Hematopoietic multipotent progenitor cell (in vitro differentiated cells): ENCODE results near the gene SLIT3. TPM values are rescaled to one million over a fixed set of nuclear protein-coding genes. Genes with fewer than 3 reads are reported as not detected.

Source experiments
- DNase-seq, 3 donors: peaks; one replicate each; pipeline ENCODE4 v3.0.0-alpha.2; 2011 to 2015; ENCODE audit warnings: low read depth in 2 of 3, low spot score in 2 of 3
- total RNA-seq: library from RNA; depleted of rRNA; stranded (reverse); fragments of >200 nt; gene quantifications from one replicate; pipeline ENCODE4 v1.2.3, GENCODE V29; 2012

SLIT3 gene
- total RNA-seq, 1 donor: under 0.01 TPM

DNA sequence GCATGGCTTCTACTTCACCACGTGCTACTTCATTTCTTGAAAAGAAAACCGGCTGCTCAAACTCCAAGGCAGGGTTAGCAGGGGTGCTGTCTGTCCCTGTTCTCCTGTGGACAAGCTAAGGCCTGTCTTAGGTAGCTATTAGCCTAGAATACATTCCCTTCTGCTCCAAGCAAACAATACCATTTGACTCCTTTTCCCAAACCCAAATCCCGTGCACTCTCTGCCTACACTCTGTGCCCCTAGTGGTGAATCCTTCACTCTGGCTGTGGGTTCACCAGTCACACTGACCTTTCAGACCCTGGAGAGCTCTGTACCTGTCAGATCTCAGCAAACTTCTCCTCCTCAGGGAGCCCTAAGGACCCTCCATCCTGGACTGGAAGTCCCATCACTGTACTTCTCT, 211.6 kb downstream of the SLIT3 start:
- DNase-seq: no peak

DNA sequence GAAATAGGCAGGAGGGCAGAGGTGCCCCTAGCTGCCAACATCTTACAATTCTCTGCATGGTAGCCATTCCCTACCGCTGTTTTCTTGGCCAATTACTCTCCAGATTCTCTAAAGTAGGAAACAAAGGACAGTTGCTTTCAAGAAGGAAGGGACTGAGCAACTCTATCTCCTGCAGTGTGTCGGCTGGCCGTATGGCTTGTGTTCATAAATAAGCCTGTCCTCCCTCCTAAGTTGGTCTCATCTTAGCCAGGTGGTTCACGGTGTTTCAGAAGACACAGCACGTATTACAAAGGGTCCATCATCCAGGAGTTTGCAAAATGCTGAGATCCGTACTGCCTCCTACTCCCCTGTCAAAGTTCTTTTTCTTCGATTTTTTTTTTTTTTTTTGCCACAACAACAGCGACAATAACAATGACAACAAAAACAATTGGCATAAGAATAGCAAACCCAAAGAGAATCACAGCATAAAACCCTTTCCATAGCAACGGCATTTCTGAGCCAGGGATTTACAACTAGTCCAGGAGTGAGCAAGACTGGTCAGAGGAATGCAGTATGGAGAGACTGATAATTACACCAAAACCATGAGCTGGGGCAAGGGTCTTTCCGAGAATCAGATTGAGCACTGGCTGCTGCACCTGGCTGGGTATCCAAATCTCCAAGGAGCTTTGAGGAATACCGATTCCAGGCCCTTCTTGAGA, 212.8 kb downstream of the SLIT3 start:
- no peak for DNase-seq

- DNase-seq: no peak
Measured at GRCh38 chr5:169085636-169086035, 215.3 kb downstream of the SLIT3 start.

DNA sequence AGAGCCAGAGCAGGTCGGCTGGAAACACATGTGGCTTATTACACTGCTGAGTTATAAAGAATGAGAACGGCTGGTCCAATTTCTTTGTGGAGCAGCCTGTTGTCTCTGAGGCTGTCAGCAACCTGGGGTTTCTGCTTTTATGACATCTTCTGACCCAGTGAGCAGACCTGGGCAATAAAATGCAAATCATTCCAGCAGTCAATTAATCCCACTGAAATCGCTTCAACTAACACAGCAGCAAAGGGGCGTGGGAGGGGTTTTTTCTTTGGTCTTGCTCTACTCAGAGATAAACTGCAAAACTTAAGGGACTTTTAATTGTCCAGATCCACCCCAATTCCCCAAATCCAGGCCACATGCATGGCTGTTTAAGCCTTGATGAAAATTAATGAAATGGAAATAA, 215.7 kb downstream of the SLIT3 start:
- no peak for DNase-seq

GRCh38 chr5:169084775-169085174, 216.2 kb downstream of the SLIT3 start:
- no peak for DNase-seq

DNA sequence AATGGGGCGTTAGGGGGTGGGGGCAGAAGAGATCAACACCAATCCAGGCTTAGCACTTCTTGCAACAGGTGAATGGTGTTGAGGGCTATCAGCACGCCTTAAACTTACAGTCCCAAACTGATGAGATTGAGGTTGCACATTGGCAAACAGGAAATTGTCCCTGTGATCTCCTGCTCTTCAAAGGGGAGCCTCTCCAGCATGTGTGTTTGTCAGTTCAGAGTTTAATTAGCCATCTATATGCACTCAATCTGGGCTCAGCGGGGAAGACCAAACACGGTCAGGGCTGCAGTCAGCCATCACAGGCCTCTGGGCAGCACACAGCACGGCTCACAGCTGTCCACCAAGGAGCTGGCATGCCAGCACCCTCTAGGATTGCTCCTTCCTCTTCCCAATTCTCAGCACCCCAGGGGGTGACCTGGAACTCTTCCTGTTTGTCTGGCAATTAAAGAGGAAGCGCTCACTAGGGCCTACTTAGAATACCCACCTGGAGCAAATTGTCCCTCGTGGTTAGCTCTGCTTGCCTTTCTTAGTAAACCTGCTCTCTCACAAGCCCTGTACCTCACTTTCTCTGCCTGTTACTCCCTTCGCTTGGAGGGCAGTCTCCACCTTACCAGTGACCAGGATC, 217.4 kb downstream of the SLIT3 start:
- no peak for DNase-seq

DNA sequence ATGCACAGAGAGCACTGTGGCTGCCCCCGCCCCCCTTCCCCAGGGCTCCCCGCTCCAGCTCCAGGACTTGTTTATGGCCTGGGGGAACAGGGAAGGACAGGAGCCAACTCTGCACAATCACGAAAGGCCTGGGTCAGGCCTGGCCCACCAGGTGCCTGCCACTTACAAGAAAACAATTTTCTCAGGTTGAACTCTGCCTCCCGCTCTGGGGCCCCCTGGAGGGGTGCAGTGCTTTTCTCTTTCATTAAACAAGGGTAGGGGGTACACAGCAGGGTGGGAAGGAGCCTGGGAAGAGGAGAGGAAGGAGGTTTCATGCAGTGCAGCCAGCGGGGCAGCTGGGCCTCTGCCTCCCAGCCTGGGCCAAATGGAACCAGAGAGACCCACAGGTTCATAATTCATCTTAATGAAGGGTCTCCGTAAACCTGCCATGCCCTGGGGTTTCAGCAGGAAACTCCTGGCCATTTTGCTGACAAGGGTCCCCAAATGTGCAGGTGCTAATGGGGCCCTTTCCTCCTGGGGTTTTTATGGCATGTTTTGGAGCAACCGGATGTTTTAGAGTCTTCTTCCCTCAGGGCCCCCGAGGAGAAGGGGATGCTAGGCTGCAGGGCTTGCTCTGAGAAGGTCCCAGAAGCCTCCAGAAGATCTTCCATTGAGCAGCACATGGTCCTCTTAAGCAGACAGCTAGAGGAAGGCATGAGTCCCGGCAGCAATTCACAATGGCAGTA, 219.8 kb downstream of the SLIT3 start:
- no peak for DNase-seq

- DNase-seq: no peak
Measured at GRCh38 chr5:169080448-169080911, 220.5 kb downstream of the SLIT3 start.

DNA sequence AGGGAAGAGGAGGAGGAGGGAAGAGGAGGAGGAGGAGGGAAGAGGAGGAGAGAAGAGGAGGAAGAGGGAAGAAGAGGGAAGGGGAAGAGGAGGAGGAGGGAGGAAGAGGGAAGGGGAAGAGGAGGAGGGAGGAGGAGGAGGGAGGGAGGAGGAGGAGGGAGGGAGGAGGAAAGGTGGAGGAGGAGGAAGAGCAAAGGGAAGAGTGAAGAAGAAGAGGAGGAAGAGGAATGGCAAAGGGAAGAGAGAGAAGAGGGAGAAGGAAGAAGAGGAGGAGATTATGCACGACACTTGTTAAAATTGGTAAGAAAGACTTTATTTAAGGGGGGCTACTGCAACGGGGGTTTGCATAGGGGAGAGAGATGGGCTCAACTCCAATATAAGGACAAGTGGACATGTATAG, 221.2 kb downstream of the SLIT3 start:
- no peak for DNase-seq

- no peak for DNase-seq
Measured at GRCh38 chr5:169074839-169075238, 226.1 kb downstream of the SLIT3 start.

DNA sequence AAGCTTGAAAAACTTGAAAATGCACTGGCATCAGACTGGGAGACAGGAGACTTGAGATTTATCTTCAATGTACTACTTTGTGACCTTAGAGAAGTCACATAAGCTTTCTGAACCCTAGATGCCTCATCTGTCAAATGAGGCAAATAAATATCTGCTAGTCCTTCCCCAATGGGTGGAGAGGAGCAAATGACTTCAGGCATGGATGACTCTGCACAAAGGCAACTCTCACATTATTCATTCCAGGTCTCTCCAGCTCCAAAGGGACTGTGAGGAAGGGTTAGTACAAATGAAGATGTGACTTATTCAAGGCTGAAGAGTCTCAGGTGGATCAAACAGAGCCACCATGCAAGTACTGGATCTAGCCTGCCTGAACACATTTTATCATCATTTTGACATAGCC, 228.7 kb downstream of the SLIT3 start:
- no peak for DNase-seq

GRCh38 chr5:169070413-169070812, 230.5 kb downstream of the SLIT3 start:
- no peak for DNase-seq

DNA sequence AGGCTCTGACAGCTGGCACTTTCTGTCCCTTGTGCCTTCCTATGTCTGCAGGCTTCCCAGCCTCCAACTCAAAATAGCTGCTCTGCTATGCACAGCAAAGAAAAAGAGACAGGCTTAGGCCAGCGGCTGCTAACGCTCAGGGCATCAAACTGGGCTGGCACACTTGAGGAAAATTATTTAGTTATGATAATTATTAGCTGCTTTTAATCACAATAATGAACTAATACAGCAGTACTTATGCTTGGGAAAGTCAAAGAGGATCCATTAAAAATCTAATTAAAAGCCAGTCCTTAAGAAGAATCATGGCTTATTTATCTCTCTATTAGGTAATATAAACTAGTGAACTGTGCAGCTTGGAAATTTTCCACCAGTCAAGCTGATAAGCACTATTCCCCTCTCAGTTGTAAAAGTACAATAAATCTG, 233.2 kb downstream of the SLIT3 start:
- DNase-seq: no peak

DNA sequence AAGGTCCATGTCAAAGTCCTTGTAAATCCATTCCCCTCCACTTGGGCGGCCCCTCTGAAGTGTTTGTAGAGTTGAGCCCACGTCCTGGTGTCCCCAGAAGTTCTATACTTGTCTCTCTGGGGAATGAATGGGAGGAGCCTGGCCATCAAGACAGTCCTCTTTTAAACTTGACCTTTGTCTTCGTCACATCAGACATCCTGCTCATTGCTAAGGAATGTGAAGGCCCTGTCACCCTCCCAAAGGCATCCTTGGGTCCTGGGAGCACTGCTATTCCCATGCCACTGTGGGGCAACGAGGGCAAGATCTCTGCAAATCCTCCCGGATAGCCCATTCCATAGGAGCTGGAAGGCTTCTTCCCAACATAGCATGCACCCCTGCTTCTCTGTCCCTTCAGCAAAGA, 235.5 kb downstream of the SLIT3 start:
- no peak for DNase-seq

DNA sequence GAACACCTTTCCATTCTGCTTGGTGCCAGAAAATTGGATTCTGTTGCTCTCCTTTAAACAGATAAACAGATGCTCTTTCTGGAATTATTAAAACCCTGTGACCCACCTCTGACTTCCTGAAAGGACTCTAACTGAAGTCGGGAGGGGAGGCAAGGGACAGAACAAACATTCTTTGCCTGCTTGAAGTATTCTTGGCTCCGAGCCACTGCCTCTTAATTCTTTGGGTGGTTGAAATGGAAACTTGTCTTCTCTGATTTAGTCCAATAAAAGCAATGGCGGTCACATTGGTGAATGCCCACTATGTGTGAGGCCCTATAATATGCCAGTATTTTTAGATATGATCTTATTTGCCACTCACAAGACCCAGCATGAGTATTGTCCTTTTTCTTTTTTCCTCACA, 236.8 kb downstream of the SLIT3 start:
- no peak for DNase-seq

DNA sequence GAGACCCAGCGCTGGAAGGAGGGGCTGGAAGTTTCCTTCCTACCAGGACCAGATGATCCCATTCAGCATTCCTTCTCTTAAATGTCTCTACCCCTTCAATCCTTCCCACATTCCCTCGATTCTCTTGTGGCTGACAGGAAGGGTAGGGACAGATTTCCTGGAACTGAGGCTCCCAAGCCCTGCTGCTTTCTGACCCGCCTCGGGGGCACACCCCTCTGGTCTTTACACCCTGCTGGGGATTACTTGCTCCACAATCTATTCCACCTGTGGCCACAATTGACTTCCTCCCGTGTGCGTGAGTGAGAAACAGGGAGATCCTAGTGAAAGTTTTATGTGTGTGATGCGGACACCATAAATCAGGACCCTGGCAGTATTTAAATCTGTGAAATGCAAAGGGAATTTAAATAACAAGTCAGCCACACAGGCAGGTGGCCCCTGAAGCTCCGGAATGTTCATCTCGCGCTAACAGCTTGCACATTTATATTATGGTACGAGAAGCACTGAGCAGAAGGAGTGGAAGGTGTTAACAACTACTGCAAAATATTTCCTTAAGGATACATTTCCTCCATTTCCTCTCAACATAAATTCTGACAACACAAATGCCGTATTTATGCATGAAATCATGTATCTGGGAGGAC, 237.5 kb downstream of the SLIT3 start:
- DNase-seq: no peak

DNA sequence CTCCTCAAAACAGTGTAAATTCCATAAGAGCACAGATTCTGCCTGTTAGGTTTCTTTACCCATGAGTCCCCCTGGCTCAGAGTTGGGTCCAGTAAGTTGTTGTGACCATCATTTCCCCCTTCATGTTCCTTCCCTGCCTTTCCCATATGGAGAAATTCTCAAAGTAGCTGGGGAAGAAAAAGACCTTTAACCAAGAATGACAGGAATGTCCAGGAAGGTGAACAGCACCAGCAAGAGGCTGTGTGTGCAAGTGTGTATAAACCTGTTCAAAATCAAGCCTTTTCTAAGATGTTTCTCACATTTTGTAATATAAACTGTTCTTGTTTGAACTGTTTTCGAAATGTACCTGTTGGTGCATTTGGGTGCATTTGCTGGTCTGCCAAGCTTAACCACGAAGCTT, 238.2 kb downstream of the SLIT3 start:
- DNase-seq: no peak

DNA sequence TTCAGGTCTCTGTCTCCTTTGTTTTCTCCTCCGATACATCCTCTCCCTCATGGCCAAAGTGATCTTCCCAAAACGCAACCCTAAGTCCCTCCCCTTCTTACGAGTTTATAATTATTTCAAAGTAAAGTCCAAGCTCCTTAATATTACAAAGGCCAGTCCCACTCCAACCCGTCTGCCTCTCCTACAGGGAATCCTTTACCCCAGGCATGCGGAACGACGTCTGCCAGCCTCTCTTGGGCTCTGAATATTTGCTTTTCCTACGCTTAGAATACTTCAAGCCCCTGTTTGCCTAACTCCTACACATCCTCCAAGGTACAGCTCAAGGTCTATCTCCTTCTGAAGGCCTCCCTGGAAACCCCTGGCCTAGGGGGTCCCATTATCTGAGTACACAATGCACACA, 246.4 kb downstream of the SLIT3 start:
- DNase-seq: no peak

- no peak for DNase-seq
Measured at GRCh38 chr5:169052207-169052606, 248.7 kb downstream of the SLIT3 start.

GRCh38 chr5:169051351-169051750, 249.6 kb downstream of the SLIT3 start:
- DNase-seq: no peak

DNA sequence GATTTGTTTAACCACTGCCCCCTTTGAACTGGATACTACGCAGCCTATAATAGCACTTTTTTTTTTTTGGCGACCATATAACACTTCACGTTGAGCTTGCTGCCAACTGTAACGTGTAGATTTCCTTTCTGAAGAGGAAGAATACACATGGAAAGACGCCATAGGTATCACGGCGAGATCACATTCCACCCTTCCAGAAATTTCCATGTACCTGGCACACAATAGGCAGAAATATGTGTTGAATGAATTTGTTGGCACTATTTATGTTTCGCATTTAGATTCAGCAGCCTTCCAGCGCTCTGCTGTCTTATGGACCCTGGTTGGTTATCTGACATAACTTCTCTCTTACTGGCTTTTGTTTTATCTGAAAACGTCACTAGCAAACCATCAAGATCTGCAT, 250.3 kb downstream of the SLIT3 start:
- DNase-seq: no peak
